NOMO-1 treated with dmso at 0.1 percent for 144 hours (cell line): Measurements from ENCODE around the gene TMEM150B.
A peak's percentile ranks its signal among the peaks of the same experiment; 100 is the strongest.

Experiments used
- DNase-seq: peaks from one replicate; lab custom pipeline; 2025; ENCODE audit not compliant: unreplicated experiment; lab: John Stamatoyannopoulos, UW

TMEM150B gene

DNA sequence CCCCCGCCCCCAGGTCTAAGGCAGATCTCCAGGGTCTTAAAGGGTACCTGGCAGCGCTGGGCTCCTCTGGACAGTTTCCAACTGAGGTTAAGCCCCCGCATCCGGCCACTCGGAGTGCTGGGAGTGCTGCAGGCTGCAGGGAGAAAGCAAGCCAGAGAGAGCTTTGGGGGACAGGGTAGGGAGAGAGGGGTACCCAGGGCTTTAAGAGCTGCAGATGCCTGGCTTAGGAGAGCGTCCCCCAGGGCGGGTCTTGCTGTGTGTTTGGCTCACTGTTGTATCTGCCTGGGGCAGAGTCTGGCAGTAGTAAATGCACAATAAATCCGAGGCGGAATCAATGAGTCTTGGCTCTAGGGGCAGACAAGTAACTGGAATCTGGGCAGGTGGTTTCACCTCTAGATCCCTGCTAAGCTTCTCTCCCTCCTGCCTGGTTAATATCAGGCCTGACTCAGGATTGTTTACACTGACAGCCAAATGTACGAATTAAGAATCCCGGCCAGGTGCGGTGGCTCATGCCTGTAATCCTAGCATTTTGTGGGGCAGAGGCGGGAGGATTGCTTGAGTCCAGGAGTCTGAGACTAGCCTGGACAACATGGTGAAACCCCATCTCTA, 30.2 kb upstream of the TMEM150B start:
- DNase-seq, result no peak

DNA sequence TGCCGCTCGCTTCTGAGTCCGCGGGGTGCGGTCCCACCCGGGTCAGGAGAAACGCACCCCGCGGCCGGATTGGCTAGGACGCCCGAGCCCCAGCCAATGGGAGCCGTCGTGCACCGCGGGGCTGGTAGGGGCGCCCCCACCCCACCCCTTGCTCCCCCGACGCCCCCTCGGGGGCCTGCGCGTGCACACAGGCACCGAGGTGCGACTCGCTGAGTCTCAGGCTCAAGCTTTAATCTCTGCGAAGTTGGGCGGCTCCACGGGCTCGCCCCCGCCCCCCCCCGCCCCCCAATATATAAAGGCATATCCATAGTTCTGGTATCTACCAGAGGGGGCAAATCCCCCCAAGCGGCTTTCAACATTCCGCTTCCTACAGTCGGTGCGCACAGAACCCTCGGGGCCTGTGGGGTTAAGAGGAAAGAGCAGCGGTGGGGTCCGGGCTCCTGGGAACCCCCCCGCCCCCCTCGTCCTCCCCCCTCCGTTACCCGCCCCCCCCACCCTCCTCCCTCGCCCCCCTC, 29.6 kb upstream of the TMEM150B start, which contains the start of gene COX6B2:
TSS of gene COX6B2 (minus strand) at position 22 of the 515 bp plus-strand sequence. CDS start 198 bp downstream, outside the sequence.
- no peak for DNase-seq

DNA sequence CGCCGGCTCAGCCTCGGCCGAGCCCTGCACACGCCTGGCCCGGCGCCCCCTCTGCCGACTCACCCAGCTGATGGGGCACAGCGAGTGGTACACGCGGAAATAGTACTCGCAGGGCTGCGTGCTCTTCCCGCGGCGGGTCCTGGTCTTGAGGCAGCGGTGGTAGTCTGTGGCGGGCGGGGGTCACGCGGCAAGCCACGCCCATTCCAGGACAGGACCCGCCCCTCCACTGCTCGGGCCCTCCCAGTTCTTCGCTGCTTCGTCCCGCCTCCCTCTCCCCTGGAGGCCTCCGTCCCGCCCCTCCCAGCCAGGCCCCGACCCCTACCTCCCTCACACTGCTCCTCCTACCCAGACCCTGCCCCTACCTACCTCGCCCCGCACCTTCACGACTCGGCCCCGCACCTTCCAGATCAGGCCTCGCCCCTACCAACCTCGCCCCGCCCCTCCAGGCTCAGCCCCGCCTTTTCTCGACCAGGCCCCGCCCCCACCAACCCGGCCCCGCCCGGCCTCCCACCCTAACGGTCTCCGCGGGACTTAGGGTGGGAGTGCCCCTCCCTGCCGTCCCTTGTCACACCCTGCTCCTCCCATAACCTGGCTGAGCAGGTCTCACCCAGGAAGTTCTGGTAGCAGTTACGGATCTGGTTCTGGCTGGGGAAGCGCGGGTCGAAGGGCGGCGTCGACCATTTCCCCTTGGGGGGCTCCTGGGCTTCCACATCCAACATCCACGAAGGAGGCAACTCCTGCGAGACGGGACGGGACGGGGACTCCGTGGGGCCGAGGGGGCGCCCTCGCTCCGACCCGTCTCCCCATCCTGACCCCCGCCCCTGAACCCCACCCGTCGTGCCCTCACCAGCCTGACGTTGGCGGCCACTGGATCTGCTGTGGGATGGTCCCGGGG, 28.9 kb upstream of the TMEM150B start:
- peak; percentile 41 for DNase-seq

DNA sequence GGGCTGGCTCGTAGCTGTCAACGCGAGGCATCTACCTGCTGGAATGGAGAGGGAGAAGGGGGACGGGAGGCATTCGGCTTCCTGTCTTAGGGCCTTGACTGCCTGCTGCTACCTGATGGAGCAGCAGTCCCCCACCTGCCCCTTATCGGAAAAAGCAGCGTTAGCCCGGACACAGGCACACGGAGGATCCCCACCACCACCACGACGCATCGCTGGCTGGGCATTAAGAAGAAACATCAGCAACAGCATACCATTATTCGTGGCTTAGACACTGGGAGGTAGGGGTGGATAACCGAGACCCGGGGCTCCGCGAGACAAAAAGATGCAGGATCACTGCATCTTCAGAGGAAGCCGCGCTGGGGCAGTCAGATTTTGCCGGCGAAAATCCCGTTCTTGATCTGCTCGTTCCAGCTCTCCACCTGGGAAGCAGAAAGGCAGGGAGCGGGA, 28.2 kb upstream of the TMEM150B start:
- DNase-seq, result no peak

DNA sequence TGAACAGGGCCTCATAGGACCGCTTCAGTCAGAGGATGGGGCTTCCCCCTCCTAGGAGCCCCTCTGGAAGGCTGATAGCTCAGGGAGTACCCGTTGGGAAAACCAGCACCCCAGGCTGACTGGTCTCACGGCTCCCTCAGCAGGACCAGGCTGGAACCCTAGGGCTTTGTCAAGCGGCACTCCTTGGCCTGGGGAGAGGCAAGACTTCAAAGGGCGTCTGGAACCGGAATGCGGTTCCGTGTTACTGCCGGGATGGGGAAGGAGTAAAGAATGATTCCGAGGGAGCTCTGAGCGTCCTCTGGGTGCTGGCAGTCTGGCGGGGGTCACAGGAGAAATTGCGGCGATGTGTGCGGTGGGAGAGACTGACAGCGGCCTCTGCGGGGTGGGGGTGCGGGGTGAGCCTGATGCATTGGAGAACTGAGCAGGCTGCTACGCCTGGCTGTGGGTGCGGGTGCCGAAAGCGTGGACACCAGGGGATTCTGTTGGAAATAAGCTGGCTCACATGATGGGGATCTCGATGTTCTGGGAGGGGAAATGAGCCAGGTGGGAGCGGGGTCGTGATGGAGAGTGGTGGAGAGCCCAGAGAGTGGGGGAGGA, 27.5 kb upstream of the TMEM150B start:
- no peak for DNase-seq

DNA sequence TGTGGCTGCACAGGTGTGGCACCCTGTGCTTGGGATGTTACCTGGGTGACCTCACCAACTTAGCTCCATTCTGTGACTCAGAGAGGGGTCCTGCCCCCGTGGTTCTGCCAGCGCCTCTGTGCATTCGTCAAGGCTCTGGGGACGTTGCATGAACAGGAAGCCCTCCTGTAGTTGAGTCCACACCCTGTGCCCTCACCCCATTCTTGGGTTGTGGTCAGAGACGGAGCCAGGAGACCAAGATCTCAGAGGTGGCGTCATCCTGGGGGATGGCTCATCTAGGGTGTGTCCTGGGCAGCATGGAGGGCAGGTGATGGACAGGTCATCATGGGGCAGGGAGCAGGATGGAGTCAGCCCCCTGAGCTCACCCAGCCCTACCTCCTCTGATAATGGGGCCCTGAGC, 26.9 kb upstream of the TMEM150B start:
- DNase-seq, result no peak

DNA sequence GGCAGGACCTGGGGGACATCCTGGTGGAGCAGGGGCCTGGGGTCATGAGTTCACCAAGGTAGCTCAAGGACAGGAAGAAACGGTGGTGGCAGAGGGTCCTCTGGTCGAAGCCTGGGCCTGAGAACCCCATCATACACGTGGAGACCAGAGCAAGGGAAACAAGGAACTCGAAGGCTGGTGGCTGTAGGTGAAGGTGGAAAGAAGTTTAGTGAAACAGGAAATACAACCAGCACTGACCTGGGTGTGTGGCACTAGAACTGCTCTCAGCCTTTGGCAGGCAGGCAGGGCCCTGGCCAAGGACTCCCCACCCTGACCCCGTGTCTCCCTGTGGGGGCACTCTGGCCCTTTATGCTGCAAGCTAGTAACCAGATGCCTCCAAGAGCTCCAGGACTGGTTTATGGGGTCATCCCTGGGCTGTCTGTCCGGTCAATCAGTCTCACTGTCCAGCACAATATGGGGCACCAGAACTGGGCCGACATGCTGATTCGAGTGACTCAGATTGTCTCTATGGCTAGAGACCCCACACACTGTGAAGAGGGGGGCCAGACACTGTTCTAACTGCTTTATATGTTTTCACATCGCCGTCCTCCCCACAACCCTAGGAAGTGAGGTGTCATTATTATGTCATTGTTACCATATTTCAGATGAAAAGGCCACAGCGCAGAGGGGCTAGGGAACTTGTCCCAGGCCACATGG, 25.6 kb upstream of the TMEM150B start:
- no peak for DNase-seq

DNA sequence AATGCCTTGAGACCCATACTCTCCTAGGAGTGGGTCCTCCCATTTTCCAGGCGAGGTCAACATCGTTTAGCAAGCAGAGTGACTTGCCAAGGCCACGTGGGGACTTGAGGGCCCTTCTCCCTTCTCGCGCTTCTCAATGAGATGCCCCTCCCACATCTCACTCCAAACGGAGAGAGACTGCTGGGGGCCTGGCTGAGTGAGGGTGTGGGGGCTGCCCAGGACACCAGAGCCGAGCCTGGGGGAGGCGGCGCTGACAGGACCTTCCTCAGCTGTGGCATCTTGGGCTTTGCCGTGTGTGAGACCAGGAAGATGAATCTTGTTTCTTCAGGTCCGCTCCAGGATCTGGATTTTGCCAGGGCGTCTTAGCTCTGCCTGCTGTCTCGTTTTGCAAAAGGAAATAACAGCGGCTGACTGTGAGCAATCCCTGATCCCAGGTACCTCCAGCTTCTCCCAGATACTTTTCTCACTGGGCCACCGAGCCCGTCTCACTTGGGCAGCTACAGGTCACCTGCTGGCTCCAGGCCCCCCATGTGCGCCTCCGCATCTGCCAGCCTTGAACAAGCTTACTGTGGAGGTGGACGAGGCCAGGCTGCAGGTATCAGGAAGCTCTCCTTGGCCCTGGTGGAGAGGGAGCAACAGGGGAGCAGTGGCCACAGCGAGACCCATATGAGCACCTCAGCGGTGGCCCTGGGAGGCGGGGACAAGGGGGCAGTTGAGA, 23.3 kb upstream of the TMEM150B start:
- DNase-seq, result no peak

DNA sequence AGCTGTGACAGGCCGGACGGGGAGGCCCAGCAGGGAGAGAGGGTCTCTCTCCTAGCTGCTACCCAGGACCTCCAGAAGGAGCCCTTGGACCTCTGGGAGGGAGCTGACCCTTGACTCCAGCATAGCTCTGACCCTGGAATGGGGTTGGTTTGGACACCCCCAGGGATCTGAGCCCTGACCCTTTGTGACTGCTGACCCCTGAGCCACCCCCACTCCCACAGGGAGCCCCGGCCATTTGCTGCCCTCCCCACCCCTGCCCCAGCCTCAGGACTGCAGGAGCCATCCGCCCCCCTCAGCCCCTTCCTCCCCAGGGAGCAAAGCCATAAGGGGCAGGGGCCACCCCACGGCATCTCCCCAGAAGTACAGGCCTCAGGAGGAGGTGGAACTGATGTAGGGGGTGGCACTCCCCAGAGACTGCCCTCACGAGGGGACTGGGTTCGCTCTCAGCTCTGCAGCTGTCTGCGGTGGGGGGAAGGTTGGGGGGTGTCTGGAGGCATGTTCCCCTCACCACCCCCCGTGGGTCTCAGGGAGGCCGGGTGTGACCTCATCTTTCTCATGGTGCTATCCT, 22.4 kb upstream of the TMEM150B start:
- DNase-seq, result no peak

DNA sequence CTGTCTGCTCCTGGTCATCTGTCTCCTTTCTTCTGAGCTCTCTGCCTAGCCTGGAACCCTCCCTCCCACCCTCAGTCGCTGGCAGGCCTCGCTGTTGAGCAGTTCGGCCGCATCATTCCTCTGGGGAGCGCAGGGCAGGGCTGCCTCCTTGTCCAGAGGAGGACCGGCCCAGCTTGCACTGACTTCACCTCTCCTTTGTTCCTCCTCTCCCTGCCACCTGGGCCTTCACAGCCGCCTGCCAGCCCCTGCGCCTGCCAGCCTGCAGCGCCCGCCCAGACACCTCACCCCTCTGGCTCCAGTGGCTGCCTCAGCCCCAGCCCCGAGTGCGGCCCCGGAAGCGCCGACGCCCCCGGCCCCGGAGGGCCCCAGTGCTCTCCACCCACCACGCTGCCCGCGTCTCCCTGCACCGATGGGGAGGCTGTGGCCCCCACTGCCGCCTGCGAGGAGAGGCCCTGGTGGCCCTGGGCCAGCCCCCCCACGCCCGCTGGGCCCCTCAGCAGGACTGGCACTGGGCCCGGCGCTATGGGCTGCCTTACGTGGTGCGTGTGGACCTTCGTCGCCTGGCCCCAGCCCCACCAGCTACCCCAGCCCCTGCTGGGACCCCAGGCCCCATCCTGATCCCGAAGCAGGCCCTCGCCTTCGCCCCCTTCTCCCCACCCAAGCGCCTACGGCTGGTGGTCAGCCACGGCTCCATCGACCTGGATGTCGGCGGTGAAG, 21.7 kb upstream of the TMEM150B start:
- no peak for DNase-seq

DNA sequence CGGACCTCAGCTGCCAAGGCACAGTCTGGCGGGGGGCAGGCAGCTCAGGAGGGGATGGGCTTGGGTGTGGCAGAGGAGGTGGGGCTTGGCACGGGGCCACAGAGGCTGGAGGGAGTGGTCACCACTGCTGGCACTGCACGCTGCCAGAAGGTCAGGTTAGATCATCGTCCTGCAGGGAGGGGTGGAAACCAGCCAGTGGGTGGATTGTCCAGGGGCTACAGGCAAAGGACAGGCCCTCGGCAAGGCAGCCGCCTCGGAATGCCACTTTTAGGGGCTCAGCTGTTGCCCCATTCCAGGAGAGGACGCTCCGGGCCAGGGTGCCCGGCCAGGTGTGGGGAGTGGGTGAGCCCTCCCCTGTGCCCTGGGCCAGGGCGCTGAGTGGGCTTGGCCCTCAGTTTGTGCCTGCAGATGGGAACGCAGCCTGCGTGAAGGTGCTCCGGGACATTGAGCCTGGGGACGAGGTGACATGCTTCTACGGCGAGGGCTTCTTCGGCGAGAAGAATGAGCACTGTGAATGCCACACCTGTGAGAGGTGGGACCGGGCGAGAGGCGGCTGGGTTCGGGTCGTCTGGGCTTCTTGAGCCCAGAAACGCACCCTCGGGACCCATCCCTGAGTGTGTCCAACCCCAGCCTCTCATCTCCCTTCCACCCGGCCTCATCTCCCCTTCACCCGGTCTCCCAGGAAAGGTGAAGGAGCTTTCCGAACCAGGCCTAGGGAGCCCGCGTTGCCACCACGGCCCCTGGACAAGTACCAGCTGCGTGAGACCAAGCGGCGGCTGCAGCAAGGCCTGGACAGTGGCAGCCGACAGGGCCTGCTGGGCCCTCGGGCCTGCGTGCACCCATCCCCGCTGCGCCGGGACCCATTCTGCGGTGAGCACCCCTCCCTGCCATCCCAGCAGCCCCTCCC, 20.9 kb upstream of the TMEM150B start:
- DNase-seq, result no peak

DNA sequence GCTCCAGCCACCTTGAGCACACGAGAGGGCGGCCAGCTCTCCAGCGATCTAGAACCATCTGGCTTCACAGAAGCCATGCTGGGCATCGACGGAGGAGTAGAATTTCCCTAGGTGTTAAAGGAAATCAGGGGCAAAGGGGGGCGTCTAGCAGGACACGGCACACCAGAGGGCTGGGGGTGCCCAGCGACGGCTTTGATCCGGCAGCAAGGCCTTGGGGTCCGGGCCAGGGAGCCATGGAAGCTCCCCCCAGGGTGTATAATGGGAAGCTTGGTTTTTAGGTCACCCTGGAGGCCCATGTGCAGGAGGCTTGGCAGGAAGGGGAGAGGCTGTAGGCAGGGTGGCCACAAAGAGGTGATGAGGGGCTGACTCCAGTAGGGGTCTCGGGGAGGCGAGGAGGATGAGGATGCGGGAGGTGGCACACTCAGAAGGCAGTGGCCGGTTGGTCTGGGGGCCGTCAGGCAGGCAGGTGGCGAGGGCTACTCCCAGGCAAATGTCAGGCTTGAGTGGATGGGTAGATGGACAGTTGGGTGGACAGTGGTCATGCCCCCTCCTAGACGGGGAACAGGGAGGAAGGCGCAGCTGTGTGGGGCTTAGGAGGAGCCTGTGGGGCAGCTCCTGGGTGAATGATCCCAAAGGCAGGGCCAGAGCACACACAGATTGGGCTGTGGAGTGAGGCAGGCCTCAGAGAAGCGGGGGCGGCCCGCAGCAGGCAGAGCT, 20.1 kb upstream of the TMEM150B start:
- DNase-seq, result no peak

DNA sequence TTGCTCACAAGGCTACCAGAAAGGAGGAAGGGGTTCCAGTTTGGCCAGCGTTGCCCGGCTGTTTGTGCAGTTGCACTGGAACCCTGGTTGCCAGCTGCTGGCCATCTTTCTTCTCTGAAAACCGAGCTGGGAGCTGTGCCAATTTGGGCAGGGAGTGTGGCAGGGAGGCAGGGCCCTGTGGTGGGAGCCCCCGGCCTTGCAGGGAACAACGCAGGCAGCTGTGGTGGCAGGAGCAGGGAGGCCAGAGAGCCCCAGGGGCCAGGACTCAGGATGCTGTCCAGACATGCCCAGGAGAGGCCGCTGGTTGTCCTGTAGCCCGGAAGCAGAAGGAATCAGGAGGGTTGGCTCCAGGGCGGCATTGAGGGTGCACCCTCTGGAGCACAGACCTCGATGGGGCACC, 19.3 kb upstream of the TMEM150B start:
- DNase-seq, result no peak

DNA sequence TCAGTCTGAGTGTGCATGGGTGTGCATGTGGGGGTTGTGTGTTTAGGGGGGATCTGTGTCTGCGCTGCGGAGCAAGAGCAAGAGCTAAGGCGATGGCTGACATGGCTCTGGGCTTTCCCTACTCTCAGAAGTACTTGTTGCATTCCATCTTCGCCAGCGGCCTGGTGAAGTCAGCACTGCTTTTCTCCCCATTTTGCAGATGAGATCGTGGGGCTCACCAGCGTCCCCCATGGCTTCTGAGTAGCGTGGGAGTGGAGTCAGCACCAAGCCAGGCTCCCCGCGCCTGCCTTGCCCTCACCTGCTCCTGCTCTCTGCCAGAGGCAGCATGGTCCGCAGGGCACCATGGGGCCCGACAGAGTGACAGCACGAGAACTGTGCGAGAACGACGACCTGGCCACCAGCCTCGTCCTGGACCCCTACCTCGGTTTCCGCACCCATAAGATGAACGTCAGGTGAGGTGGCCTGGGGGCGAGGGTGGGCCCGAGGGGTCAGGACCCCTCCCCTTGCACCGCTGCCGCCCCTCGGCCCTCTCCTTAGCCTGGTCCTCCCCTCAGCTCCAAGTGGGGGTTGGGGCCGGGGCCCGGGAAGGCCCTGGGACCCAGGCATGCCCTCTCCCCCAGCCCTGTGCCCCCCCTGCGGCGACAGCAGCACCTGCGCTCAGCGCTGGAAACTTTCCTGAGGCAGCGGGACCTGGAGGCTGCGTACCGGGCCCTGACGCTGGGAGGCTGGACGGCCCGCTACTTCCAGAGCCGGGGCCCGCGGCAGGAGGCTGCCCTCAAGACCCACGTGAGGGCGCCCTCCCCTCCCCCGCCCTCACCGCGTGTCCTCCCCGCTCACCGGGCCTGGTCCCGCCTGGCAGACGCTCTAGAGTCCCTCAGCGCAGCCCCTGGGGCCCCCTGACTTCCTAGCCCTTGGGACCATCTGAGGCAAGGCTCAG, 16.7 kb upstream of the TMEM150B start:
- DNase-seq, result no peak

DNA sequence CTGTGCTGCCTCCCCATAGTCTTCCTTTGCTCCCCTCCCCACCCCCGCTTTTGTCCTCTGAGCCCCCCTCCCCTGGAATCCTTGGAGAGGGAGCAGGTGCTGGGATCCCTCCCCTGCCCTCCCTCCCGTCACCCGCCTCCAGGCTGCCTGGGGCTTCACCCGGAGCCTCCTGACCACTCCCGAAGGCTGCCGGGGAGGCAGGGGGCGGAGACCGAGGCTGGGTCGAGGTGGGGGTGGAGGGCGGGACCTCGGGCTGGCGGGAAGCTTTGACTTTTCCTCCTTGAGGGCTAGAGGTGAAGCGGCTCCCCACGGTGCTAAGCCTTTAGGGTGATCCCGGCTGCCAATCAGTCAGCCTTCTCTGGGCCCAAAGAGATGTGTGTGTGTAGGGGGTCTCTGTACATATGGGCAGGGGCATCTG, 16.0 kb upstream of the TMEM150B start:
- DNase-seq, result peak; percentile 29

DNA sequence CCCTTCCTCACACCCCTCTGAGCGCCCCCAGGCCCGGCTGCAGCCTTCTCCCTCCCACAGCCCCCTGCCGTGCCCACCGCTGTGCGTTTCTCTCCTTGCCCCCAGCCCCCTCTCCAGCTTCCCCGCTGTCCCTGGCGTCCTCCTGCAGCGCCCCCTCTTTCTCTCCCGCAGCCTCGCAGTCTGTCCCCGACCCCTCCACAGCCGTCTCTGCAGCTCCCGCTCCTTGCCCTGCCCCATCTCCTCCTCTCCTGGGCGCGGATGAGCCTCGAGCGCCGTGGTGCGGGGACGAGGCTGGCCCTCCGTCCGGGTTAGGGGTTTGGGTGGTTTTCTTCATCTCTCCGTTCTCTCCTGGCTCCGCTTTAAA, 15.6 kb upstream of the TMEM150B start:
- DNase-seq, result peak; percentile 2
